CD4-positive, alpha-beta T cell treated with Interleukin-15 for 4 hours (primary cell): ENCODE measurements around the gene PAPLN.

ENCODE experiments used
- DNase-seq: peaks from one replicate; pipeline ENCODE4 v3.0.0-alpha.2; 2020; ENCODE audit warnings: low spot score

PAPLN gene

GRCh38 chr14:73230051-73230450 lies 7.3 kb upstream of the PAPLN start:
- DNase-seq = no peak

- DNase-seq = no peak
Observed at GRCh38 chr14:73231981-73232851, 5.1 kb upstream of the PAPLN start.

- no peak for DNase-seq
Observed at GRCh38 chr14:73232984-73233383, 4.3 kb upstream of the PAPLN start.

- DNase-seq = no peak
Observed at GRCh38 chr14:73233564-73233963, 3.7 kb upstream of the PAPLN start.

- no peak for DNase-seq
Observed at GRCh38 chr14:73234029-73234428, 3.3 kb upstream of the PAPLN start.

GRCh38 chr14:73234586-73235394 lies 2.5 kb upstream of the PAPLN start:
- DNase-seq = no peak

- DNase-seq = no peak
Observed at GRCh38 chr14:73235531-73236155, 1.7 kb upstream of the PAPLN start.

- no peak for DNase-seq
Observed at GRCh38 chr14:73236157-73236556, 1.1 kb upstream of the PAPLN start.

GRCh38 chr14:73236752-73237218 lies 521 bp upstream of the PAPLN start:
- DNase-seq = no peak

GRCh38 chr14:73237786-73238423 lies 599 bp downstream of the PAPLN start:
- DNase-seq = no peak

- no peak for DNase-seq
Observed at GRCh38 chr14:73238424-73238852, 1.1 kb downstream of the PAPLN start.

- DNase-seq = no peak
Observed at GRCh38 chr14:73238941-73239340, 1.6 kb downstream of the PAPLN start.

GRCh38 chr14:73239393-73240241 lies 2.3 kb downstream of the PAPLN start:
- DNase-seq = no peak

GRCh38 chr14:73240816-73241480 lies 3.6 kb downstream of the PAPLN start:
- DNase-seq = no peak

- DNase-seq = no peak
Observed at GRCh38 chr14:73241481-73242165, 4.3 kb downstream of the PAPLN start.

- no peak for DNase-seq
Observed at GRCh38 chr14:73242357-73242901, 5.1 kb downstream of the PAPLN start.

GRCh38 chr14:73243341-73243740 lies 6.0 kb downstream of the PAPLN start:
- DNase-seq = no peak

GRCh38 chr14:73243748-73244147 lies 6.4 kb downstream of the PAPLN start:
- no peak for DNase-seq

- no peak for DNase-seq
Observed at GRCh38 chr14:73244541-73245290, 7.4 kb downstream of the PAPLN start.
